Common myeloid progenitor, CD34-positive (primary cell): ENCODE measurements around the gene HADHA. TPM values are rescaled to one million over a fixed set of nuclear protein-coding genes. Genes with fewer than 3 reads are reported as not detected.

ENCODE experiments used
- CTCF ChIA-PET: fragments of 350-600 bp; sonication (Branson Sonifier 250); formaldehyde crosslinking; loops from one replicate; lab custom pipeline; 2021; ENCODE audit warnings: antibody characterized with exemption; lab: Charles Lee
- POLR2A ChIA-PET: fragments of 350-600 bp; sonication (Branson Sonifier 250); formaldehyde crosslinking; loops from one replicate; lab custom pipeline; 2021; ENCODE audit warnings: antibody characterized with exemption; lab: Charles Lee
- DNase-seq, 3 donors: peaks; one replicate each; pipeline versions ENCODE4 v3.0.0 to v3.0.0-alpha.2; 2013
- H3K27ac ChIP-seq, 2 experiments: 1 replicate in 1 of 2; 2 replicates in 1 of 2; pipeline ENCODE4 v1.7.0; 2013; ENCODE audit warnings: inconsistent platforms in 2 of 2, low read length in 2 of 2, mild to moderate bottlenecking in 2 of 2, low read depth in 1 of 2, moderate library complexity in 1 of 2; ENCODE audit not compliant: severe bottlenecking in 2 of 2, insufficient read depth in 1 of 2, poor library complexity in 1 of 2
- H3K27me3 ChIP-seq, 5 experiments: replicated peaks in 2 of 5; 1 replicate in 3 of 5; 2 replicates in 2 of 5; pipeline versions ENCODE4 v1.6.1 to v1.7.0; 2013; ENCODE audit warnings: low read length in 4 of 5, mild to moderate bottlenecking in 2 of 5, moderate library complexity in 2 of 5, inconsistent platforms in 1 of 5; ENCODE audit not compliant: insufficient read depth in 5 of 5, control insufficient read depth in 4 of 5
- H3K36me3 ChIP-seq, 4 experiments: 1 replicate in 2 of 4; 2 replicates in 2 of 4; pipeline versions ENCODE4 v1.6.1 to v1.7.0; 2013; ENCODE audit warnings: low read length in 3 of 4, control low read depth in 1 of 4, mild to moderate bottlenecking in 1 of 4; ENCODE audit not compliant: control insufficient read depth in 4 of 4, insufficient read depth in 4 of 4
- H3K4me1 ChIP-seq, 4 experiments: 1 replicate in 3 of 4; 2 replicates in 1 of 4; pipeline versions ENCODE4 v1.6.1 to v1.7.1; 2013; ENCODE audit warnings: low read length in 3 of 4, mild to moderate bottlenecking in 3 of 4, control low read depth in 1 of 4, inconsistent platforms in 1 of 4, moderate library complexity in 1 of 4; ENCODE audit not compliant: control insufficient read depth in 4 of 4, insufficient read depth in 4 of 4; ENCODE audit errors: control extremely low read depth in 1 of 4
- H3K4me3 ChIP-seq, 7 experiments: 1 replicate in 4 of 7; 2 replicates in 3 of 7; pipeline versions ENCODE4 v1.5.1 to v1.7.0; 2013; ENCODE audit warnings: mild to moderate bottlenecking in 7 of 7, low read length in 6 of 7, moderate library complexity in 6 of 7, inconsistent platforms in 2 of 7, low read depth in 2 of 7, control low read depth in 1 of 7; ENCODE audit not compliant: insufficient read depth in 4 of 7, control insufficient read depth in 1 of 7; ENCODE audit errors: extremely low read depth in 1 of 7
- H3K9me3 ChIP-seq, 5 experiments: 1 replicate in 4 of 5; 2 replicates in 1 of 5; pipeline versions ENCODE4 v1.6.1 to v1.7.1; 2013; ENCODE audit warnings: low read length in 4 of 5, mild to moderate bottlenecking in 2 of 5, inconsistent platforms in 1 of 5, low read depth in 1 of 5, moderate library complexity in 1 of 5; ENCODE audit not compliant: control insufficient read depth in 4 of 5, insufficient read depth in 2 of 5; ENCODE audit errors: control extremely low read depth in 1 of 5
- WGBS: methylation state at CpG from one replicate; pipeline ENCODE4 v1.1.5; 2013; ENCODE audit not compliant: insufficient coverage; 5-methylcytosine and 5-hydroxymethylcytosine counted together
- polyA plus RNA-seq: library from polyadenylated mRNA; unstranded; fragments of 120-200 nt; gene quantifications from one replicate; pipeline ENCODE4 v1.2.1, GENCODE V29; 2013

Gene HADHA
- 248 TPM for polyA plus RNA-seq

GRCh38 chr2:26244309-26245230 lies at the start of gene HADHA, which contains the start of gene HADHB:
HADHA (minus strand) TSS chr2:26244632; CDS start chr2:26244596, 36 bp downstream.
HADHB (plus strand) TSS chr2:26244939; CDS start chr2:26254255, 9,316 bp downstream.
- ChIA-PET POLR2A (interaction anchor here (0.5 to 1.4 kb wide), 2 partner anchors 10 to 12 kb away, joined by 3 to 5 read pairs; no protein-coding TSS in a partner anchor), CTCF (interaction anchor here (0.5 to 1.3 kb wide), 4 partner anchors 8 to 30 kb away, joined by 3 to 6 read pairs (median 4); no protein-coding TSS in a partner anchor)
- H3K27me3 ChIP-seq, result no peaks in the 10 kb centered on the region
- peak within 1 kb of the TSS; percentile 97 to 99 for H3K27ac ChIP-seq
- WGBS, result 0% methylated on average over 50 of the region's 63 CpGs
- no peaks in the 10 kb centered on the region for H3K36me3 ChIP-seq
- no peaks in the 10 kb centered on the region for H3K9me3 ChIP-seq
- DNase-seq, result peak; percentile 88 to 93 (median 92)
- peaks cover 20 to 43% (median 28%) of the 10 kb centered on the region in 4 experiments for H3K4me1 ChIP-seq
- H3K4me3 ChIP-seq, result peak within 1 kb of the TSS; percentile 83 to 100 (median 98)

GRCh38 chr2:26292646-26293045 lies 48.2 kb upstream of the HADHA start:
- Histone ChIP-seq H3K27ac (no peak overlapping the region), H3K4me3 (no peak overlapping the region), H3K4me1 (peaks cover 0 to 2% (median 0%) of the 10 kb centered on the region in 4 experiments), H3K36me3 (peaks cover under 1 to 17% (median 10%) of the 10 kb centered on the region in 4 experiments), H3K9me3 (no peaks in the 10 kb centered on the region), H3K27me3 (no peaks in the 10 kb centered on the region)
- ChIA-PET POLR2A (no interaction called here), CTCF (no interaction called here)
- DNase-seq, result no peak
- 95% methylated on average over 4 of the region's 6 CpGs for WGBS

GRCh38 chr2:26290001-26290400 lies 45.6 kb upstream of the HADHA start:
- Histone ChIP-seq H3K9me3 (no peaks in the 10 kb centered on the region), H3K4me1 (no peaks in the 10 kb centered on the region), H3K27me3 (no peaks in the 10 kb centered on the region), H3K27ac (no peak overlapping the region), H3K36me3 (peaks cover 3 to 29% (median 20%) of the 10 kb centered on the region in 4 experiments), H3K4me3 (no peak overlapping the region)
- POLR2A ChIA-PET, result interaction anchor here (0.7 kb wide), 1 partner anchor 269 kb away, joined by 4 read pairs; no protein-coding TSS in a partner anchor
- no peak for DNase-seq
- CTCF ChIA-PET, result no interaction called here
- WGBS, result no CpG with 5 or more reads among the region's 1 CpG

- Histone ChIP-seq H3K27ac (no peak overlapping the region), H3K9me3 (no peaks in the 10 kb centered on the region), H3K4me3 (no peak overlapping the region), H3K27me3 (no peaks in the 10 kb centered on the region), H3K4me1 (no peaks in the 10 kb centered on the region), H3K36me3 (peaks cover 19 to 59% (median 33%) of the 10 kb centered on the region in 4 experiments)
- ChIA-PET POLR2A (no interaction called here), CTCF (interaction anchor here (1.6 kb wide), 1 partner anchor 16 kb away, joined by 3 read pairs; no protein-coding TSS in a partner anchor)
- DNase-seq, result no peak
- WGBS, result 94% methylated on average over 3 of the region's 3 CpGs
Observed at GRCh38 chr2:26285931-26286330, 41.5 kb upstream of the HADHA start.

GRCh38 chr2:26284132-26284531 lies 39.7 kb upstream of the HADHA start:
- H3K9me3 ChIP-seq, result no peaks in the 10 kb centered on the region
- H3K27ac ChIP-seq, result no peak overlapping the region
- DNase-seq, result no peak
- H3K4me3 ChIP-seq, result no peak overlapping the region
- H3K4me1 ChIP-seq, result no peaks in the 10 kb centered on the region
- ChIA-PET POLR2A (no interaction called here), CTCF (interaction anchor here (1.1 to 1.6 kb wide), 2 partner anchors 14 to 21 kb away, joined by 3 to 4 read pairs; no protein-coding TSS in a partner anchor)
- H3K27me3 ChIP-seq, result no peaks in the 10 kb centered on the region
- WGBS, result 100% methylated on average over 1 of the region's 3 CpGs
- peaks cover 19 to 70% (median 36%) of the 10 kb centered on the region in 4 experiments for H3K36me3 ChIP-seq

GRCh38 chr2:26283606-26284005 lies 39.2 kb upstream of the HADHA start:
- CTCF ChIA-PET, result interaction anchor here (1.1 kb wide), 1 partner anchor 21 kb away, joined by 4 read pairs; no protein-coding TSS in a partner anchor
- Histone ChIP-seq H3K27me3 (no peaks in the 10 kb centered on the region), H3K36me3 (peaks cover 21 to 74% (median 42%) of the 10 kb centered on the region in 4 experiments), H3K4me3 (no peak overlapping the region), H3K4me1 (no peaks in the 10 kb centered on the region), H3K27ac (no peak overlapping the region), H3K9me3 (no peaks in the 10 kb centered on the region)
- WGBS, result 100% methylated on average over 2 of the region's 2 CpGs
- POLR2A ChIA-PET, result no interaction called here
- no peak for DNase-seq
